ENCODE results near the gene TSPAN11. TPM values are rescaled to one million over a fixed set of nuclear protein-coding genes. Genes with fewer than 3 reads are reported as not detected.

TSPAN11 gene
- total and polyA plus RNA-seq, 2 of the 4 experiments (the other 2 are of a cell fraction): 0.18 to 0.26 TPM

DNA sequence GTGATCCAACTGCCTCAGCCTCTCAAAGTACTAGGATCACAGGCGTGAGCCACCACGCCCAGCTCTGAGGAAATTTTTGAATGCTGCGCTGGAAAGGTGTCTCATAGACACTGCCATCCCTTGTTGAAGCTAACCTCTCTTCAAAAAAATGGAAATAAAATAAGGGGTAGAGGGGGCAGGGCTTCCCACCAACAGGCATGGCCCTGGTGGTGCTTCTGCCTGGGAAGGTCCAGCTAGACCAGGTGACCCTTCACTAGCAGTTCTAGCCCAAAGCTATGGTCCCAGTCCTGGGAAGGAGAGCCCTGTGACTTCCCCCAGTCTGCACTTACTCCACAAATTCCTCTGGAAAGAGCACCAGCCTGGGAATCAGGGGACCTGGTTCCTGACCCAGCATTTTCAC, 45.7 kb upstream of the TSPAN11 start:
- Histone ChIP-seq H3K14ac (replicated peaks; ENCODE audit: low read depth, low read length) (no peak overlapping the region), H3K79me1 (ENCODE audit: low read depth in 1 of 2, low read length in 2 of 2) (no peaks in the 10 kb centered on the region), H2BK120ac (ENCODE audit: low read depth, low read length) (no peak overlapping the region), H3K9ac (ENCODE audit: low read depth, low read length) (no peak overlapping the region), H2AK5ac (ENCODE audit: low read depth, low read length) (no peak overlapping the region), H3K18ac (ENCODE audit: low read depth, low read length) (no peak overlapping the region), H3K56ac (ENCODE audit: extremely low read depth, insufficient read depth, low read length) (no peak overlapping the region), H3K27ac (ENCODE audit: insufficient read depth, low read length) (no peak overlapping the region), H3K9me1 (ENCODE audit: insufficient read depth, low read length) (no peaks in the 10 kb centered on the region), H3K4me1 (ENCODE audit: control insufficient read depth, insufficient read depth, low read length) (no peaks in the 10 kb centered on the region), H2BK20ac (ENCODE audit: low read depth, low read length) (no peak overlapping the region), H2AFZ (replicated peaks; ENCODE audit: low read length, poor library complexity) (no peak overlapping the region), H3K36me3 (ENCODE audit: control insufficient read depth, insufficient read depth, low read length) (no peaks in the 10 kb centered on the region), H3K23ac (ENCODE audit: low read depth, low read length) (no peak overlapping the region), H2BK5ac (ENCODE audit: low read depth, low read length, poor library complexity, severe bottlenecking) (no peak overlapping the region), H4K20me1 (ENCODE audit: insufficient read depth, low read length) (no peaks in the 10 kb centered on the region), H3K4me2 (ENCODE audit: low read depth, low read length) (no peak overlapping the region), H2BK15ac (ENCODE audit: low read depth, low read length) (no peak overlapping the region), H3K4me3 (ENCODE audit: insufficient read depth, low read depth, low read length) (no peak overlapping the region), H3K27me3 (ENCODE audit: control insufficient read depth, insufficient read depth, low read length) (peaks cover 13% of the 10 kb centered on the region), H4K5ac (ENCODE audit: low read depth, low read length) (no peak overlapping the region), H4K8ac (ENCODE audit: low read depth in 2 of 2, low read length in 2 of 2) (no peak overlapping the region), H3K4ac (ENCODE audit: low read depth, low read length) (no peak overlapping the region), H3K9me3 (ENCODE audit: control insufficient read depth, insufficient read depth, low read length) (no peaks in the 10 kb centered on the region; the same call in 1 of the 2 replicates), H4K91ac (ENCODE audit: insufficient read depth, low read depth, low read length) (no peak overlapping the region), H2AK9ac (replicated peaks; ENCODE audit: low read depth, low read length, poor library complexity) (no peak overlapping the region)
- POLR2A ChIA-PET (ENCODE audit: unreplicated experiment): no interaction called here
- no peak for DNase-seq
- TF ChIP-seq BHLHE40 (IDR thresholded peaks at IDR 0.05; ENCODE audit: low read depth, low read length) (no peak), MAZ (IDR thresholded peaks at IDR 0.05; ENCODE audit: borderline replicate concordance, low read depth, low read length) (no peak), CEBPB (IDR thresholded peaks at IDR 0.05; ENCODE audit: low read depth, low read length) (no peak), RAD21 (IDR thresholded peaks at IDR 0.05; ENCODE audit: low read length) (no peak), SMC3 (IDR thresholded peaks at IDR 0.05; ENCODE audit: low read depth, low read length) (no peak), MAFK (IDR thresholded peaks at IDR 0.05; ENCODE audit: low read depth, low read length) (no peak), POLR2A (IDR thresholded peaks at IDR 0.05; ENCODE audit: low read depth, low read length) (no peak)
- TF ChIP-seq, protein P1, sequence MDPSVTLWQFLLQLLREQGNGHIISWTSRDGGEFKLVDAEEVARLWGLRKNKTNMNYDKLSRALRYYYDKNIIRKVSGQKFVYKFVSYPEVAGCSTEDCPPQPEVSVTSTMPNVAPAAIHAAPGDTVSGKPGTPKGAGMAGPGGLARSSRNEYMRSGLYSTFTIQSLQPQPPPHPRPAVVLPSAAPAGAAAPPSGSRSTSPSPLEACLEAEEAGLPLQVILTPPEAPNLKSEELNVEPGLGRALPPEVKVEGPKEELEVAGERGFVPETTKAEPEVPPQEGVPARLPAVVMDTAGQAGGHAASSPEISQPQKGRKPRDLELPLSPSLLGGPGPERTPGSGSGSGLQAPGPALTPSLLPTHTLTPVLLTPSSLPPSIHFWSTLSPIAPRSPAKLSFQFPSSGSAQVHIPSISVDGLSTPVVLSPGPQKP (IDR thresholded peaks at IDR 0.05; ENCODE audit: borderline replicate concordance, low read depth, low read length): no peak
- TF ChIP-seq, protein P2, sequence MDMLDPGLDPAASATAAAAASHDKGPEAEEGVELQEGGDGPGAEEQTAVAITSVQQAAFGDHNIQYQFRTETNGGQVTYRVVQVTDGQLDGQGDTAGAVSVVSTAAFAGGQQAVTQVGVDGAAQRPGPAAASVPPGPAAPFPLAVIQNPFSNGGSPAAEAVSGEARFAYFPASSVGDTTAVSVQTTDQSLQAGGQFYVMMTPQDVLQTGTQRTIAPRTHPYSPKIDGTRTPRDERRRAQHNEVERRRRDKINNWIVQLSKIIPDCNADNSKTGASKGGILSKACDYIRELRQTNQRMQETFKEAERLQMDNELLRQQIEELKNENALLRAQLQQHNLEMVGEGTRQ (IDR thresholded peaks at IDR 0.05; ENCODE audit: low read depth, low read length): no peak
- no TSS peak for BruUV-seq (replicated peaks)
- in situ Hi-C loops (cut with MboI; ENCODE audit: low sequenced_read_pairs): no loop called here
- CTCF ChIA-PET: no interaction called here
- intact Hi-C loops (cut with micrococcal nuclease): no loop called here
- dilution Hi-C loops (cut with HindIII; ENCODE audit: low sequenced_read_pairs, unreplicated experiment): no loop called here
- no peak for ATAC-seq (ENCODE audit: low read depth)
- no CpG with 5 or more reads among the region's 3 CpGs for WGBS, 2 experiments (ENCODE audit: extremely low coverage in 2 of 2, insufficient read length in 1 of 2)

Data from IMR-90 (cell line).